Measurements from ENCODE around the gene SMPD1.

The SMPD1 gene

DNA sequence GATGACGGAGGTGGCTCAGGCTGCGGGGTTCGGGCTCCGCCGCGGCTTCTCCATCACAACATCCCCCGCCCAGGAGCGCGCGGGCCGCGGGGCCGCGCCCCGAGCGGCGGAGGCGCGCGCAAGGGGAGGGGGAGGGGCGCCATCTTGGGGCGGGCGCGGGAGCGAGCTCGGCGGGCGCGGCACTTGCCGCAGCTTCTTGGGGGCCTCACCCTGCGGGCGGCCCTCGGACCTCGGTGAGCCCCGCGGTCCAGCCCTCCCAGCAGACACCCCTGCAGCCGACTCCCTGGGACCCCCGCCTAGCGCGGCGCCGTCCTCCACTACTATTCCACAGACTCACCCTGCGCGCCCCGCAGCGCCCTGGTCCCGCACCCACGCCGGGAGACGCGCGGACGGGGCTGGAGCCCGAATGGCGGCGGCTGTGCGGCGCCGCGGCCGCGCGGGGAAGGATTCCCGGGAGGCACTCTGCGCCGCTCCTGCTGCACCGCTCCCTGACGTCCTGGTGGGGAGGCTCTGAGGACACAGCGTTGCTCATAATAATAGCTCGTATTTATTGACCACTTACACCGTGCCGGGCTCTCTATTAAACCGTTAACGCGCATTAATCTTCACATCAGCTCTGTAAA is 28.8 kb downstream of the SMPD1 start, which contains the start of gene APBB1:
Gene APBB1, minus strand, starts transcription at position 86 of the 623 bp plus-strand sequence. CDS start 7,747 bp downstream, outside the sequence.
- in situ Hi-C loops (cut with MboI; ENCODE audit: low sequenced_read_pairs, unreplicated experiment), result no loop called here
- DNase-seq (ENCODE audit: low spot score), result peak; percentile 86
- TF ChIP-seq, protein P1, sequence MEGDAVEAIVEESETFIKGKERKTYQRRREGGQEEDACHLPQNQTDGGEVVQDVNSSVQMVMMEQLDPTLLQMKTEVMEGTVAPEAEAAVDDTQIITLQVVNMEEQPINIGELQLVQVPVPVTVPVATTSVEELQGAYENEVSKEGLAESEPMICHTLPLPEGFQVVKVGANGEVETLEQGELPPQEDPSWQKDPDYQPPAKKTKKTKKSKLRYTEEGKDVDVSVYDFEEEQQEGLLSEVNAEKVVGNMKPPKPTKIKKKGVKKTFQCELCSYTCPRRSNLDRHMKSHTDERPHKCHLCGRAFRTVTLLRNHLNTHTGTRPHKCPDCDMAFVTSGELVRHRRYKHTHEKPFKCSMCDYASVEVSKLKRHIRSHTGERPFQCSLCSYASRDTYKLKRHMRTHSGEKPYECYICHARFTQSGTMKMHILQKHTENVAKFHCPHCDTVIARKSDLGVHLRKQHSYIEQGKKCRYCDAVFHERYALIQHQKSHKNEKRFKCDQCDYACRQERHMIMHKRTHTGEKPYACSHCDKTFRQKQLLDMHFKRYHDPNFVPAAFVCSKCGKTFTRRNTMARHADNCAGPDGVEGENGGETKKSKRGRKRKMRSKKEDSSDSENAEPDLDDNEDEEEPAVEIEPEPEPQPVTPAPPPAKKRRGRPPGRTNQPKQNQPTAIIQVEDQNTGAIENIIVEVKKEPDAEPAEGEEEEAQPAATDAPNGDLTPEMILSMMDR (IDR thresholded peaks at IDR 0.05; ENCODE audit: borderline replicate concordance, control extremely low read depth, extremely low read depth, insufficient read depth, missing control alignments), result peak; percentile 4

- in situ Hi-C loops (cut with MboI; ENCODE audit: low sequenced_read_pairs, unreplicated experiment), result no loop called here
- no peak for DNase-seq (ENCODE audit: low spot score)
- TF ChIP-seq, protein P1 (IDR thresholded peaks at IDR 0.05; ENCODE audit: borderline replicate concordance, control extremely low read depth, extremely low read depth, insufficient read depth, missing control alignments), result no peak
Measured at GRCh38 chr11:6420677-6421076, 30.4 kb downstream of the SMPD1 start.

DNA sequence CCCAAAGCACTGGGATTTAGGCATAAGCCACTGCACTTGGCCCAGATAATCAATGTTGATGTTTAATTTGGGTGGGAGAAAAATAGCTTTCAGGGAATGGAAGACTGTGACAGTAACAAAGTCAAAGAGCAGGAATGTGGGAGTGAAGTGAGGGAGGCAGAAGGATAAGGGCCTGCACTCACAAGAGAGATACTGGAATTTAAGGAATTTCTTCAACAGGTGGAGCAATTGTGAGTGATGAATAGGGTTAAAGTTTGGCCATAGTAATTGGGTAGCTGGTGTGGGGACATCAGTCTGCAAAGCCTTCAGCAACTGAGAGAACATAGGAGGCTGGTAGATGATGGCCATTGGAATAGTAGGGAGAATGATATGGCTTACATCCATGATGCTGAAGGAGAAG is 37.2 kb downstream of the SMPD1 start:
- TF ChIP-seq, protein P1 (IDR thresholded peaks at IDR 0.05; ENCODE audit: borderline replicate concordance, control extremely low read depth, extremely low read depth, insufficient read depth, missing control alignments), result no peak
- in situ Hi-C loops (cut with MboI; ENCODE audit: low sequenced_read_pairs, unreplicated experiment), result no loop called here
- no peak for DNase-seq (ENCODE audit: low spot score)

DNA sequence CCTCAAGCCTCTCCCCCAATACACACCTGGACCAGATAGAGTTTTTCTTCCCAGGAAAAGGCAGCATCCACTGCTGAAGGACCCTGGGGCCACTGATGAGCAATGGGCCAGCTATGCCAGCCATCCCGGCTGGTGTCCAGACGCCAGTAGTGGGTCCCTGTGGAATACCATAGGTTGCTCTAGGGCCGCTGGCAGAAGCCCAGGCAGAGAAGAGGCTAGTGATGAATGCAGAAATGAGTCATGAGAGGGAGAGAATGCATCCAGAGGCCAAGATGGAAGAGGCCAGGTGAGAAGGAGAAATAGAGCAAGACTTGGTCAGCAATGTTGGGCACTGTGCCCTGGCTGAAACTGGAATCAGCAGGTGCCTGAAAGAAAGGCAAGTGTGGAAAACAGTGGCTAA is 41.6 kb downstream of the SMPD1 start:
- DNase-seq (ENCODE audit: low spot score), result no peak
- in situ Hi-C loops (cut with MboI; ENCODE audit: low sequenced_read_pairs, unreplicated experiment), result no loop called here

DNA sequence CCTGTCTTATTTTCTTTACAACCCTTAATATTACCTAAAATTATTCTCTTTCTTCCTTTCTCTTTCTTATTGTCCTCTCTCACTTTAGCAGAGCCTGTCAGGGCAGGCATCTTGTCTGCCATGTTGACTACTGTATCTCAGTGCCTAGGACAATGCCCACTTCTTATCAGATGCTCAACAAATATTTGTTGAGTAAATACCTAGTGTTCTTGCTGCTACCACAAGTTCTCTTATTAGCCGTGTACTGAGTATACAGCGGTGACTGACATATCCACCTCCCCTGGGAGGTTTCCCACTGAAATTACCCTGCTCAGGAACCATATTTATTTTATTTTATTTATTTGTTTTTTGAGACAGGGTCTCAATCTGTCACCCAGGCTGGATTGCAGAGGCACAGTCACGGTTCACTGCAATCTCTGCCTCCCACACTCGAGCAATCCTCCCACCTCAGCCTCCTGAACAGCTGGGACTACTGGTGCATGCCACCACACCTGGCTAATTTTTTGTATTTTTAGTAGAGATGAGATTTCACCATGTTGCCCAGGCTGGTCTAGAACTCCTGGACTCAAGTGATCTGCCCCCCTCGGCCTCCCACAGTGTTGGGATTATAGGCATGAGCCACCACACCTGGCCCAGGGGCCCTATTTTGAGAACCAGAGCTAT is 43.9 kb downstream of the SMPD1 start:
- in situ Hi-C loops (cut with MboI; ENCODE audit: low sequenced_read_pairs, unreplicated experiment), result no loop called here
- TF ChIP-seq, protein P1 (IDR thresholded peaks at IDR 0.05; ENCODE audit: borderline replicate concordance, control extremely low read depth, extremely low read depth, insufficient read depth, missing control alignments), result no peak
- no peak for DNase-seq (ENCODE audit: low spot score)

More for the DNA sequence above, 41.6 kb downstream of the SMPD1 start:
- TF ChIP-seq, protein P1 (IDR thresholded peaks at IDR 0.05; ENCODE audit: borderline replicate concordance, control extremely low read depth, extremely low read depth, insufficient read depth, missing control alignments), result no peak

DNA sequence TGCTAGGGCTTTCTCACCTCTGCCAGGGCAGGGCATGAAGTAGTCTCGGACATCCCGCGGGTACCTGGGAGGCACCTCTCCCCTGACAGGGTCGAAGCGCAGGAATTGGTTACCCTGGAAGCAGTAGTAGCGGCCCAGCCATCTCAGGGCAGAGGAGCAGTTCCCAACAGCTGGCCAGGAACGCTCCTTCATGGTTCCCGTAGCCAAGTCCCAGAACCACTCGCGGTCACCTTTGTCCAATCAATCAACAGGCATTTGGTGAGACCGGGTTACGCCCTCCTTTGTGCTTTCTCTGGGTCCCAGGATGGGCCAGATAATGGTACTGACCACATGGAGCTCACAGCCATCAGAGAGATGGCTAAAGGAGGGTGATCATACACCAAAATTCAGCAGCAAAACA is 47.1 kb downstream of the SMPD1 start:
- TF ChIP-seq, protein P1 (IDR thresholded peaks at IDR 0.05; ENCODE audit: borderline replicate concordance, control extremely low read depth, extremely low read depth, insufficient read depth, missing control alignments), result no peak
- DNase-seq (ENCODE audit: low spot score), result no peak

More for the DNA sequence above, 47.1 kb downstream of the SMPD1 start:
- in situ Hi-C loops (cut with MboI; ENCODE audit: low sequenced_read_pairs, unreplicated experiment), result no loop called here

Data from GM13976 (cell line).